ENCODE results near the gene KLK8.

GRCh38 chr19:51024924-51025323, 23.5 kb upstream of the KLK8 start:
- TF ChIP-seq TBP (CRISPR knock-in tag; IDR thresholded peaks at IDR 0.05) (no peak), HBP1 (CRISPR knock-in tag; IDR thresholded peaks at IDR 0.05; ENCODE audit: low read depth) (no peak), CTCF (CRISPR knock-in tag; IDR thresholded peaks at IDR 0.05) (no peak), ZNF639 (CRISPR knock-in tag; conservative IDR thresholded peaks at IDR 0.05) (no peak), ZFP41 (CRISPR knock-in tag; IDR thresholded peaks at IDR 0.05; ENCODE audit: borderline replicate concordance) (no peak), JUNB (CRISPR knock-in tag; IDR thresholded peaks at IDR 0.05; ENCODE audit: borderline replicate concordance) (no peak)

Measured in HepG2 (cell line).